GM23338 (cell line): ENCODE data around the gene GPR151. TPM values are rescaled to one million over a fixed set of nuclear protein-coding genes. Genes with fewer than 3 reads are reported as not detected.

Source experiments
- ATAC-seq: fragments of 200-7000 bp; cut with Tn5 transposase; 3 replicates; pipeline ENCODE4 v1.9.1; 2020
- DNase-seq: peaks from one replicate; pipeline ENCODE4 v3.0.0-alpha.2; 2015; ENCODE audit warnings: low spot score
- H2AFZ ChIP-seq: fragments of 200-600 bp; sonication (generic); 2 replicates; pipeline ENCODE4 v1.8.0; 2016; ENCODE audit warnings: antibody characterized with exemption, mild to moderate bottlenecking, moderate library complexity
- H3F3A ChIP-seq: fragments of 200-600 bp; sonication (generic); replicated peaks from 2 replicates; pipeline ENCODE4 v1.8.0; 2017; ENCODE audit warnings: antibody characterized with exemption, mixed run types, low read depth
- H3K27ac ChIP-seq: fragments of 200-600 bp; sonication (generic); 2 replicates; pipeline ENCODE4 v1.6.1; 2016; ENCODE audit warnings: low read depth
- H3K27me3 ChIP-seq: fragments of 200-600 bp; sonication (generic); 2 replicates; pipeline ENCODE4 v1.8.0; 2016; ENCODE audit warnings: mild to moderate bottlenecking, mixed run types, moderate library complexity; ENCODE audit not compliant: insufficient read depth
- H3K36me3 ChIP-seq: fragments of 200-600 bp; sonication (generic); 2 replicates; pipeline ENCODE4 v1.8.0; 2016; ENCODE audit warnings: mild to moderate bottlenecking; ENCODE audit not compliant: insufficient read depth
- H3K4me1 ChIP-seq: fragments of 200-600 bp; sonication (generic); 2 replicates; pipeline ENCODE4 v1.8.0; 2016; ENCODE audit warnings: mild to moderate bottlenecking, moderate library complexity; ENCODE audit not compliant: insufficient read depth
- H3K4me2 ChIP-seq: fragments of 200-600 bp; sonication (generic); 2 replicates; pipeline ENCODE4 v1.7.1; 2017; ENCODE audit warnings: mixed run types
- H3K4me3 ChIP-seq: fragments of 200-600 bp; sonication (generic); 2 replicates; pipeline ENCODE4 v1.6.1; 2016; ENCODE audit warnings: mixed run types
- H3K79me2 ChIP-seq: fragments of 200-600 bp; sonication (generic); replicated peaks from 2 replicates; pipeline ENCODE4 v1.8.0; 2017; ENCODE audit warnings: mild to moderate bottlenecking; ENCODE audit not compliant: insufficient read depth
- H3K9me2 ChIP-seq: fragments of 200-600 bp; sonication (generic); 2 replicates; pipeline ENCODE4 v1.8.0; 2017; ENCODE audit not compliant: insufficient read depth
- H4K20me1 ChIP-seq: fragments of 200-600 bp; sonication (generic); replicated peaks from 2 replicates; pipeline ENCODE4 v1.8.0; 2017; ENCODE audit warnings: mild to moderate bottlenecking; ENCODE audit not compliant: insufficient read depth
- H3K27ac Mint-ChIP-seq: 2 replicates; pipeline ENCODE4 v1.8.0; 2020; ENCODE audit warnings: inconsistent platforms, mild to moderate bottlenecking, moderate library complexity, mixed read lengths
- H3K27me3 Mint-ChIP-seq: 3 replicates; pipeline ENCODE4 v1.8.0; 2022; ENCODE audit warnings: low read depth, mild to moderate bottlenecking, moderate library complexity, mixed read lengths, inconsistent platforms; ENCODE audit not compliant: insufficient read depth, poor library complexity
- H3K36me3 Mint-ChIP-seq: 3 replicates; pipeline ENCODE4 v1.8.0; 2021; ENCODE audit warnings: low read depth, mild to moderate bottlenecking, inconsistent platforms, moderate library complexity, mixed read lengths
- H3K4me1 Mint-ChIP-seq: 3 replicates; pipeline ENCODE4 v1.8.0; 2020; ENCODE audit warnings: mild to moderate bottlenecking, inconsistent platforms, mixed read lengths
- H3K4me3 Mint-ChIP-seq: 3 replicates; pipeline ENCODE4 v1.8.0; 2021; ENCODE audit warnings: moderate library complexity, mild to moderate bottlenecking, inconsistent platforms, mixed read lengths
- H3K9me3 Mint-ChIP-seq: 3 replicates; pipeline ENCODE4 v1.8.0; 2020; ENCODE audit warnings: moderate library complexity, mild to moderate bottlenecking, inconsistent platforms, mixed read lengths
- CREB1 ChIP-seq: fragments of 250-450 bp; sonication (Bioruptor Pico); IDR thresholded peaks from 2 replicates; pipeline ENCODE4 v1.5.0; 2020; ENCODE audit warnings: low read depth, mild to moderate bottlenecking, moderate library complexity
- EZH2 ChIP-seq: fragments of 200-600 bp; sonication (generic); IDR thresholded peaks from one replicate; pipeline ENCODE4 v1.8.0; 2017; ENCODE audit warnings: antibody characterized with exemption, mild to moderate bottlenecking, low read depth; ENCODE audit not compliant: unreplicated experiment
- EZH2phosphoT487 ChIP-seq: fragments of 200-600 bp; sonication (generic); IDR thresholded peaks from one replicate; pipeline ENCODE4 v1.8.1; 2018; ENCODE audit warnings: antibody characterized with exemption; ENCODE audit not compliant: unreplicated experiment
- JUNB ChIP-seq: IDR thresholded peaks from one replicate; pipeline ENCODE4 v1.6.1; 2016; ENCODE audit warnings: antibody characterized with exemption; ENCODE audit not compliant: unreplicated experiment
- NANOG ChIP-seq: IDR thresholded peaks from 2 replicates; pipeline ENCODE4 v1.6.1; 2016; ENCODE audit warnings: antibody characterized with exemption, borderline replicate concordance
- POLR2AphosphoS5 ChIP-seq: IDR thresholded peaks from 2 replicates; pipeline ENCODE4 v1.6.1; 2016; ENCODE audit warnings: antibody characterized with exemption, low read depth
- STAT1 ChIP-seq: IDR thresholded peaks from one replicate; pipeline ENCODE4 v1.6.1; 2016; ENCODE audit warnings: antibody characterized with exemption; ENCODE audit not compliant: unreplicated experiment
- ZNF114 ChIP-seq: fragments of 250-450 bp; sonication (Bioruptor Pico); IDR thresholded peaks from 2 replicates; pipeline ENCODE4 v1.5.0; 2020; ENCODE audit warnings: mild to moderate bottlenecking, moderate library complexity
- ZNF331 ChIP-seq: fragments of 250-450 bp; sonication (Bioruptor Pico); IDR thresholded peaks from 2 replicates; pipeline ENCODE4 v1.5.0; 2020; ENCODE audit warnings: low read depth, mild to moderate bottlenecking, moderate library complexity
- polyA plus RNA-seq: library from polyadenylated mRNA; unstranded; fragments of >200 nt; fragmentation: Nextera tagmentation; extraction: Ambion mirVana; gene quantifications from 2 replicates; pipeline ENCODE4 v1.2.1, GENCODE V29; 2016
- total RNA-seq: library from RNA; depleted of rRNA; stranded (reverse); fragments of >200 nt; shearing (Covaris generic); gene quantifications from 2 replicates; pipeline ENCODE4 v1.2.3, GENCODE V29; 2014
- TF ChIP-seq, protein P1 (sequence below), 2 experiments: fragments of 200-600 bp in 1 of 2; sonication (generic) in 1 of 2; conservative IDR thresholded peaks; 2 replicates each; pipeline versions ENCODE4 v1.5.1 to v1.6.1; 2016 to 2017; ENCODE audit warnings: antibody characterized with exemption in 2 of 2, low read depth in 2 of 2, mild to moderate bottlenecking in 2 of 2, moderate library complexity in 1 of 2
- TF ChIP-seq, protein P2 (sequence below): IDR thresholded peaks from 2 replicates; pipeline ENCODE4 v1.6.1; 2016; ENCODE audit warnings: antibody characterized with exemption
- TF ChIP-seq, protein P3 (sequence below): IDR thresholded peaks from one replicate; pipeline ENCODE4 v1.6.1; 2018; ENCODE audit warnings: antibody characterized with exemption; ENCODE audit not compliant: unreplicated experiment
- TF ChIP-seq, protein P4 (sequence below): fragments of 250-450 bp; sonication (Bioruptor Pico); IDR thresholded peaks from 2 replicates; pipeline ENCODE4 v1.5.0; 2020; ENCODE audit warnings: mild to moderate bottlenecking, moderate library complexity

Gene GPR151
- total and polyA plus RNA-seq, 2 experiments from 2014 or later = not detected

DNA sequence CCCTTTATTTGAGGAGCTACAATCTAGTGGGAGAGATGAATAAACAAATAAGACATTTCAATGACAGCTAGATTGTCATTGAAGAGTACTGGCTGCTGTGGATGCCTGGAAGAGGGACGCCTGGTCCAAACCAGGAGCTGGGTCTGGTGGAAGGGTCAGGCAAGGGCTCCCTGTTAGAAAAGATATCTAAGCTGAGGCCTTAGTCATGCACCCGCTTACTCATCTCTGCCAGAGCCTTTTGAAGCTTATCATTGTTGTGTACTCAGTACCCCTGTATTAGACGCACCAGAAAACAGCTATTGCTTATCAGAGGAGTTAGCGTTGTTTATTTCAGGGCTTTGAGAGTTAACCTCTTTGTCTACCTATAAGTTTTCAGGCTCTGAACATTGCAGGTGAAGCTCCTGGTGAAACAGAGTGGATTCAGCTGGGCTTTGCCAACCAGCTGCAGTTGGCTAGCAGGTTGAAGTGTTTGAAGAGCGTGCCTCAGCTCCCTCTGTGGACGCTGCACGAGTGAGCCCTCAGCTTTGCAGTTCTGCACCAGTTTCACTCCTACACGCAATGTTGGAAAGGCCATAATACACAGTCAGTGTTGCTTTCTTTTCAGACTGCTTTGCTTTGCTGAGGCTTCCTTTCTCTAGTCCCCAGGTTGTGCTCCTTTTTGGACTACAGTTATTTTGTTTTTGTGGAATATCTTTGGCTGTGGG lies 5.6 kb upstream of the GPR151 start (continued):
- no peak for TF ChIP-seq NANOG
- TF ChIP-seq ZNF331 (CRISPR knock-in tag) = no peak
- TF ChIP-seq CREB1 = no peak
- TF ChIP-seq, protein P1, sequence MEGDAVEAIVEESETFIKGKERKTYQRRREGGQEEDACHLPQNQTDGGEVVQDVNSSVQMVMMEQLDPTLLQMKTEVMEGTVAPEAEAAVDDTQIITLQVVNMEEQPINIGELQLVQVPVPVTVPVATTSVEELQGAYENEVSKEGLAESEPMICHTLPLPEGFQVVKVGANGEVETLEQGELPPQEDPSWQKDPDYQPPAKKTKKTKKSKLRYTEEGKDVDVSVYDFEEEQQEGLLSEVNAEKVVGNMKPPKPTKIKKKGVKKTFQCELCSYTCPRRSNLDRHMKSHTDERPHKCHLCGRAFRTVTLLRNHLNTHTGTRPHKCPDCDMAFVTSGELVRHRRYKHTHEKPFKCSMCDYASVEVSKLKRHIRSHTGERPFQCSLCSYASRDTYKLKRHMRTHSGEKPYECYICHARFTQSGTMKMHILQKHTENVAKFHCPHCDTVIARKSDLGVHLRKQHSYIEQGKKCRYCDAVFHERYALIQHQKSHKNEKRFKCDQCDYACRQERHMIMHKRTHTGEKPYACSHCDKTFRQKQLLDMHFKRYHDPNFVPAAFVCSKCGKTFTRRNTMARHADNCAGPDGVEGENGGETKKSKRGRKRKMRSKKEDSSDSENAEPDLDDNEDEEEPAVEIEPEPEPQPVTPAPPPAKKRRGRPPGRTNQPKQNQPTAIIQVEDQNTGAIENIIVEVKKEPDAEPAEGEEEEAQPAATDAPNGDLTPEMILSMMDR (conservative IDR thresholded peaks at IDR 0.05; ENCODE audit: low read depth in 2 of 2) = no peak
- no peak for TF ChIP-seq POLR2AphosphoS5
- no peak for TF ChIP-seq JUNB
- no peak for TF ChIP-seq ZNF114 (CRISPR knock-in tag)
- TF ChIP-seq, protein P2, sequence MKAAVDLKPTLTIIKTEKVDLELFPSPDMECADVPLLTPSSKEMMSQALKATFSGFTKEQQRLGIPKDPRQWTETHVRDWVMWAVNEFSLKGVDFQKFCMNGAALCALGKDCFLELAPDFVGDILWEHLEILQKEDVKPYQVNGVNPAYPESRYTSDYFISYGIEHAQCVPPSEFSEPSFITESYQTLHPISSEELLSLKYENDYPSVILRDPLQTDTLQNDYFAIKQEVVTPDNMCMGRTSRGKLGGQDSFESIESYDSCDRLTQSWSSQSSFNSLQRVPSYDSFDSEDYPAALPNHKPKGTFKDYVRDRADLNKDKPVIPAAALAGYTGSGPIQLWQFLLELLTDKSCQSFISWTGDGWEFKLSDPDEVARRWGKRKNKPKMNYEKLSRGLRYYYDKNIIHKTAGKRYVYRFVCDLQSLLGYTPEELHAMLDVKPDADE = no peak
- TF ChIP-seq, protein P3, sequence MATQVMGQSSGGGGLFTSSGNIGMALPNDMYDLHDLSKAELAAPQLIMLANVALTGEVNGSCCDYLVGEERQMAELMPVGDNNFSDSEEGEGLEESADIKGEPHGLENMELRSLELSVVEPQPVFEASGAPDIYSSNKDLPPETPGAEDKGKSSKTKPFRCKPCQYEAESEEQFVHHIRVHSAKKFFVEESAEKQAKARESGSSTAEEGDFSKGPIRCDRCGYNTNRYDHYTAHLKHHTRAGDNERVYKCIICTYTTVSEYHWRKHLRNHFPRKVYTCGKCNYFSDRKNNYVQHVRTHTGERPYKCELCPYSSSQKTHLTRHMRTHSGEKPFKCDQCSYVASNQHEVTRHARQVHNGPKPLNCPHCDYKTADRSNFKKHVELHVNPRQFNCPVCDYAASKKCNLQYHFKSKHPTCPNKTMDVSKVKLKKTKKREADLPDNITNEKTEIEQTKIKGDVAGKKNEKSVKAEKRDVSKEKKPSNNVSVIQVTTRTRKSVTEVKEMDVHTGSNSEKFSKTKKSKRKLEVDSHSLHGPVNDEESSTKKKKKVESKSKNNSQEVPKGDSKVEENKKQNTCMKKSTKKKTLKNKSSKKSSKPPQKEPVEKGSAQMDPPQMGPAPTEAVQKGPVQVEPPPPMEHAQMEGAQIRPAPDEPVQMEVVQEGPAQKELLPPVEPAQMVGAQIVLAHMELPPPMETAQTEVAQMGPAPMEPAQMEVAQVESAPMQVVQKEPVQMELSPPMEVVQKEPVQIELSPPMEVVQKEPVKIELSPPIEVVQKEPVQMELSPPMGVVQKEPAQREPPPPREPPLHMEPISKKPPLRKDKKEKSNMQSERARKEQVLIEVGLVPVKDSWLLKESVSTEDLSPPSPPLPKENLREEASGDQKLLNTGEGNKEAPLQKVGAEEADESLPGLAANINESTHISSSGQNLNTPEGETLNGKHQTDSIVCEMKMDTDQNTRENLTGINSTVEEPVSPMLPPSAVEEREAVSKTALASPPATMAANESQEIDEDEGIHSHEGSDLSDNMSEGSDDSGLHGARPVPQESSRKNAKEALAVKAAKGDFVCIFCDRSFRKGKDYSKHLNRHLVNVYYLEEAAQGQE = no peak
- no peak for TF ChIP-seq EZH2
- no peak for TF ChIP-seq EZH2phosphoT487

DNA sequence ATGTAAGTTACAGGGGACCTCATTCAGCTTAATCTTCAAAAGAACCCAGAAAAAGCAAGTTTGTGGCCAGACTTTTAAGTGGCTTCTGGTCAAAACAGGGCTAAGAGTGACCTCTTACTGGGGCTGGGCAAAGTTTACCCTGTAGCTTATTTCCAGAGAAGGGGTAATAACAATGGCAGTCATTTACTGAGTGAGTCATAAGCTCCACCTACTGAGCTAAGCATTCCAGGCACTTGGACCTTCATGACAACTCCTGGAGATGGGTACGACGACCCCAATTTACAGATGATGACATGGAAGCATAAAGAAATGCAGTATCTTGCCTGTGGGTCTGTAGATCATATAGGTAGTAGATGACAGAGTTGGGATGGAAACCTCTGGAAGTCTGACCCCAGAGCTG lies 4.7 kb upstream of the GPR151 start:
- Histone ChIP-seq H3K4me1 (peaks cover 11% of the 10 kb centered on the region), H4K20me1 (no peaks in the 10 kb centered on the region), H2AFZ (no peak overlapping the region), H3K9me2 (no peaks in the 10 kb centered on the region), H3K27me3 (no peaks in the 10 kb centered on the region), H3K4me3 (no peak overlapping the region), H3K4me2 (no peak overlapping the region), H3K36me3 (no peaks in the 10 kb centered on the region), H3K79me2 (no peaks in the 10 kb centered on the region), H3K27ac (no peak overlapping the region), H3F3A (no peaks in the 10 kb centered on the region)
- TF ChIP-seq ZNF331 (CRISPR knock-in tag) (no peak), JUNB (no peak), NANOG (no peak), EZH2 (no peak), STAT1 (no peak), ZNF114 (CRISPR knock-in tag) (no peak)
- TF ChIP-seq, protein P4, sequence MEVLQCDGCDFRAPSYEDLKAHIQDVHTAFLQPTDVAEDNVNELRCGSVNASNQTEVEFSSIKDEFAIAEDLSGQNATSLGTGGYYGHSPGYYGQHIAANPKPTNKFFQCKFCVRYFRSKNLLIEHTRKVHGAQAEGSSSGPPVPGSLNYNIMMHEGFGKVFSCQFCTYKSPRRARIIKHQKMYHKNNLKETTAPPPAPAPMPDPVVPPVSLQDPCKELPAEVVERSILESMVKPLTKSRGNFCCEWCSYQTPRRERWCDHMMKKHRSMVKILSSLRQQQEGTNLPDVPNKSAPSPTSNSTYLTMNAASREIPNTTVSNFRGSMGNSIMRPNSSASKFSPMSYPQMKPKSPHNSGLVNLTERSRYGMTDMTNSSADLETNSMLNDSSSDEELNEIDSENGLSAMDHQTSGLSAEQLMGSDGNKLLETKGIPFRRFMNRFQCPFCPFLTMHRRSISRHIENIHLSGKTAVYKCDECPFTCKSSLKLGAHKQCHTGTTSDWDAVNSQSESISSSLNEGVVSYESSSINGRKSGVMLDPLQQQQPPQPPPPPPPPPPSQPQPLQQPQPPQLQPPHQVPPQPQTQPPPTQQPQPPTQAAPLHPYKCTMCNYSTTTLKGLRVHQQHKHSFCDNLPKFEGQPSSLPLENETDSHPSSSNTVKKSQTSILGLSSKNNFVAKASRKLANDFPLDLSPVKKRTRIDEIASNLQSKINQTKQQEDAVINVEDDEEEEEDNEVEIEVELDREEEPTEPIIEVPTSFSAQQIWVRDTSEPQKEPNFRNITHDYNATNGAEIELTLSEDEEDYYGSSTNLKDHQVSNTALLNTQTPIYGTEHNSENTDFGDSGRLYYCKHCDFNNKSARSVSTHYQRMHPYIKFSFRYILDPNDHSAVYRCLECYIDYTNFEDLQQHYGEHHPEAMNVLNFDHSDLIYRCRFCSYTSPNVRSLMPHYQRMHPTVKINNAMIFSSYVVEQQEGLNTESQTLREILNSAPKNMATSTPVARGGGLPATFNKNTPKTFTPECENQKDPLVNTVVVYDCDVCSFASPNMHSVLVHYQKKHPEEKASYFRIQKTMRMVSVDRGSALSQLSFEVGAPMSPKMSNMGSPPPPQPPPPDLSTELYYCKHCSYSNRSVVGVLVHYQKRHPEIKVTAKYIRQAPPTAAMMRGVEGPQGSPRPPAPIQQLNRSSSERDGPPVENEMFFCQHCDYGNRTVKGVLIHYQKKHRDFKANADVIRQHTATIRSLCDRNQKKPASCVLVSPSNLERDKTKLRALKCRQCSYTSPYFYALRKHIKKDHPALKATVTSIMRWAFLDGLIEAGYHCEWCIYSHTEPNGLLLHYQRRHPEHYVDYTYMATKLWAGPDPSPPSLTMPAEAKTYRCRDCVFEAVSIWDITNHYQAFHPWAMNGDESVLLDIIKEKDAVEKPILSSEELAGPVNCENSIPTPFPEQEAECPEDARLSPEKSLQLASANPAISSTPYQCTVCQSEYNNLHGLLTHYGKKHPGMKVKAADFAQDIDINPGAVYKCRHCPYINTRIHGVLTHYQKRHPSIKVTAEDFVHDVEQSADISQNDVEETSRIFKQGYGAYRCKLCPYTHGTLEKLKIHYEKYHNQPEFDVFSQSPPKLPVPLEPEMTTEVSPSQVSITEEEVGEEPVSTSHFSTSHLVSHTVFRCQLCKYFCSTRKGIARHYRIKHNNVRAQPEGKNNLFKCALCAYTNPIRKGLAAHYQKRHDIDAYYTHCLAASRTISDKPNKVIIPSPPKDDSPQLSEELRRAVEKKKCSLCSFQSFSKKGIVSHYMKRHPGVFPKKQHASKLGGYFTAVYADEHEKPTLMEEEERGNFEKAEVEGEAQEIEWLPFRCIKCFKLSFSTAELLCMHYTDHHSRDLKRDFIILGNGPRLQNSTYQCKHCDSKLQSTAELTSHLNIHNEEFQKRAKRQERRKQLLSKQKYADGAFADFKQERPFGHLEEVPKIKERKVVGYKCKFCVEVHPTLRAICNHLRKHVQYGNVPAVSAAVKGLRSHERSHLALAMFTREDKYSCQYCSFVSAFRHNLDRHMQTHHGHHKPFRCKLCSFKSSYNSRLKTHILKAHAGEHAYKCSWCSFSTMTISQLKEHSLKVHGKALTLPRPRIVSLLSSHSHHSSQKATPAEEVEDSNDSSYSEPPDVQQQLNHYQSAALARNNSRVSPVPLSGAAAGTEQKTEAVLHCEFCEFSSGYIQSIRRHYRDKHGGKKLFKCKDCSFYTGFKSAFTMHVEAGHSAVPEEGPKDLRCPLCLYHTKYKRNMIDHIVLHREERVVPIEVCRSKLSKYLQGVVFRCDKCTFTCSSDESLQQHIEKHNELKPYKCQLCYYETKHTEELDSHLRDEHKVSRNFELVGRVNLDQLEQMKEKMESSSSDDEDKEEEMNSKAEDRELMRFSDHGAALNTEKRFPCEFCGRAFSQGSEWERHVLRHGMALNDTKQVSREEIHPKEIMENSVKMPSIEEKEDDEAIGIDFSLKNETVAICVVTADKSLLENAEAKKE = no peak
- DNase-seq = no peak
- Mint-ChIP-seq H3K4me3 (no peak overlapping the region), H3K9me3 (no peaks in the 10 kb centered on the region), H3K36me3 (no peaks in the 10 kb centered on the region), H3K27me3 (no peaks in the 10 kb centered on the region), H3K4me1 (peaks cover 9% of the 10 kb centered on the region), H3K27ac (no peak overlapping the region)
- ATAC-seq = no peak
